Adrenal gland (tissue), 12 donors: Measurements from ENCODE around the gene GIPR. TPM values are rescaled to one million over a fixed set of nuclear protein-coding genes. Genes with fewer than 3 reads are reported as not detected.

Experiments used
- DNase-seq, 7 donors: peaks; one replicate each; pipeline ENCODE4 v3.0.0-alpha.2; 2019 to 2020
- H3K27ac ChIP-seq, 5 donors: fragments of 200-600 bp; sonication (generic) in 4 of 5; 1 replicate in 3 of 5; 2 replicates in 2 of 5; pipeline versions ENCODE4 v1.5.1 to v1.8.0; 2016 to 2020; ENCODE audit warnings: mild to moderate bottlenecking in 1 of 5
- H3K27me3 ChIP-seq: fragments of 200-600 bp; 2 replicates; pipeline ENCODE4 v1.8.0; 2021
- H3K36me3 ChIP-seq, 2 donors: fragments of 200-600 bp; replicated peaks in 1 of 2; 1 replicate in 1 of 2; 2 replicates in 1 of 2; pipeline versions ENCODE4 v1.5.1 to v1.8.0; 2018 to 2022
- H3K4me1 ChIP-seq, 2 donors: fragments of 200-600 bp; replicated peaks in 1 of 2; 1 replicate in 1 of 2; 2 replicates in 1 of 2; pipeline versions ENCODE4 v1.5.1 to v1.8.0; 2018 to 2021
- H3K4me3 ChIP-seq, 4 donors: fragments of 200-600 bp; sonication (generic) in 3 of 4; one replicate each; pipeline ENCODE4 v1.5.1; 2016 to 2018
- H3K9me3 ChIP-seq, 3 donors: fragments of 200-600 bp; sonication (generic) in 1 of 3; replicated peaks in 1 of 3; 1 replicate in 2 of 3; 2 replicates in 1 of 3; pipeline versions ENCODE4 v1.5.1 to v1.8.0; 2016 to 2021
- POLR2A ChIP-seq, 2 donors: fragments of 450-650 bp; IDR thresholded peaks; one replicate each; pipeline ENCODE4 v1.6.1; 2017; ENCODE audit warnings: antibody characterized with exemption in 2 of 2, mild to moderate bottlenecking in 2 of 2, moderate library complexity in 1 of 2
- WGBS, 4 donors: extraction: QIAGEN DNeasy Blood & Tissue Kit in 2 of 4; methylation state at CpG; one replicate each; pipeline versions ENCODE4 v1.1.5 to v1.1.7; 2013 to 2017; 5-methylcytosine and 5-hydroxymethylcytosine counted together
- intact Hi-C, 2 donors: fragments of 100-400 bp; cut with DNase I; formaldehyde crosslinking; loops; one replicate each; pipeline versions ENCODE4 v1.14.1 to v1.15.0; 2022 to 2023
- microRNA counts, 2 donors: library from miRNA; unstranded; fragments of <30 nt; microRNA quantifications; one replicate each; lab custom pipeline; 2016
- microRNA-seq, 3 donors: library from miRNA; unstranded; fragments of <30 nt; microRNA quantifications; one replicate each; pipeline ENCODE4, GENCODE V29; 2017 to 2020
- polyA plus RNA-seq, 3 donors: library from polyadenylated mRNA; stranded (reverse); fragments of 200-250 nt in 2 of 3; fragments of 350-450 nt in 1 of 3; fragmentation: Illumina TruSeq in 1 of 3; extraction: RNeasy Lipid Tissue Mini Kit (QIAGEN cat#74804) in 1 of 3; gene quantifications; one replicate each; pipeline ENCODE4 v1.2.3, GENCODE V29; 2013 to 2014
- small RNA-seq, 2 donors: library from RNA; depleted of rRNA; stranded (forward); fragments of <200 nt; gene quantifications; one replicate each; pipeline ENCODE3, GENCODE V24; 2016
- total RNA-seq, 9 donors: library from RNA; depleted of rRNA in 4 of 9; stranded (reverse); fragments of >200 nt in 4 of 9; fragments of 120-200 nt in 1 of 9; fragmentation: NEBNext Ultra II Directional in 1 of 9; extraction: Animal tissue kit (Norgen Biotek cat#: 25700) in 1 of 9; gene quantifications; one replicate each; pipeline versions ENCODE4 v1.1.0 to v1.2.4, GENCODE V29; 2013 to 2023
- TF ChIP-seq, protein P1 (sequence below), 6 experiments: fragments of 450-650 bp in 4 of 6; fragments of 200-600 bp in 2 of 6; sonication (generic) in 1 of 6; IDR thresholded peaks; 1 replicate in 5 of 6; 2 replicates in 1 of 6; pipeline versions ENCODE4 v1.5.1 to v1.8.0; 2016 to 2021; ENCODE audit warnings: antibody characterized with exemption in 6 of 6, mild to moderate bottlenecking in 2 of 6, moderate library complexity in 1 of 6
- donor health status: healthy with polysubstance abuse.
- donor health status: Bipolar disorder and iron deficiency.
- donor health status: DM: yes; HTN: yes; CAD: no.
- donor health status: DM: no; HTN: no; CAD: no.
- donor health status: DM: no; HTN: no; CAD: no.
- donor health status: DM: yes; HTN: yes; CAD: no.

The GIPR gene
- total and polyA plus RNA-seq, 12 donors, result 0.28 to 1.8 (median 0.83) TPM; not detected in 4

DNA sequence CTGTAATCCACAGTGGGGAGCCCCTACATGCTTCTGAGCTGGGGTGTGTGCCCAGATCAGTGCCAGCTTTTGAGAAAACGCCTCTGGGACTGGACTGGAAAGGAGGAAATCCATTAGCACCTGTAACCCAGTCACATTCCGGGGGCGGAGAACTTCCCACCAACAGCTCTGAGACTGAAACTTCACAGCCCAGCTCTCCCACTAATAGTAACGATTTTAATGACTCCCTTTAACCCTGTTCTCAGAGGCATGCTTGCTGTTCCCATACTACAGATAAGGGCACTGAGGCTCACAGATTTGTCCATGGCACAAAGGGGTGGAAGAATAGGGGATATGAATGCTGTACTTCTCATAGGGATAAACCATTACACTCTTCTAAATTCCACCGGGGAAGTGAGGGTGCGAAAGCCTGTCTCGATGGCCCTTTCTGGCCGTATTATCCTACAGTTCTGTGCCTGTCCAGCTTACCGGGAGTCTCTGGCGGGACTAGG is 61.8 kb downstream of the GIPR start:
- Histone ChIP-seq H3K36me3 (no peaks in the 10 kb centered on the region), H3K9me3 (no peaks in the 10 kb centered on the region), H3K27ac (peak overlapping the region in 1 of 5 donors; percentile 69), H3K27me3 (no peaks in the 10 kb centered on the region), H3K4me1 (peaks cover 4 to 22% of the 10 kb centered on the region in 2 donors), H3K4me3 (peak overlapping the region in 3 of 4 donors; percentile 58 to 92 (median 76))
- no peak for DNase-seq
- 9 to 24% (median 12%) methylated on average over 9 to 10 of the region's 10 CpGs for WGBS, 4 donors
- TF ChIP-seq, protein P1, sequence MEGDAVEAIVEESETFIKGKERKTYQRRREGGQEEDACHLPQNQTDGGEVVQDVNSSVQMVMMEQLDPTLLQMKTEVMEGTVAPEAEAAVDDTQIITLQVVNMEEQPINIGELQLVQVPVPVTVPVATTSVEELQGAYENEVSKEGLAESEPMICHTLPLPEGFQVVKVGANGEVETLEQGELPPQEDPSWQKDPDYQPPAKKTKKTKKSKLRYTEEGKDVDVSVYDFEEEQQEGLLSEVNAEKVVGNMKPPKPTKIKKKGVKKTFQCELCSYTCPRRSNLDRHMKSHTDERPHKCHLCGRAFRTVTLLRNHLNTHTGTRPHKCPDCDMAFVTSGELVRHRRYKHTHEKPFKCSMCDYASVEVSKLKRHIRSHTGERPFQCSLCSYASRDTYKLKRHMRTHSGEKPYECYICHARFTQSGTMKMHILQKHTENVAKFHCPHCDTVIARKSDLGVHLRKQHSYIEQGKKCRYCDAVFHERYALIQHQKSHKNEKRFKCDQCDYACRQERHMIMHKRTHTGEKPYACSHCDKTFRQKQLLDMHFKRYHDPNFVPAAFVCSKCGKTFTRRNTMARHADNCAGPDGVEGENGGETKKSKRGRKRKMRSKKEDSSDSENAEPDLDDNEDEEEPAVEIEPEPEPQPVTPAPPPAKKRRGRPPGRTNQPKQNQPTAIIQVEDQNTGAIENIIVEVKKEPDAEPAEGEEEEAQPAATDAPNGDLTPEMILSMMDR (IDR thresholded peaks at IDR 0.05), result no peak
- TF ChIP-seq POLR2A (IDR thresholded peaks at IDR 0.05), result no peak
- intact Hi-C loops, result no loop called here

DNA sequence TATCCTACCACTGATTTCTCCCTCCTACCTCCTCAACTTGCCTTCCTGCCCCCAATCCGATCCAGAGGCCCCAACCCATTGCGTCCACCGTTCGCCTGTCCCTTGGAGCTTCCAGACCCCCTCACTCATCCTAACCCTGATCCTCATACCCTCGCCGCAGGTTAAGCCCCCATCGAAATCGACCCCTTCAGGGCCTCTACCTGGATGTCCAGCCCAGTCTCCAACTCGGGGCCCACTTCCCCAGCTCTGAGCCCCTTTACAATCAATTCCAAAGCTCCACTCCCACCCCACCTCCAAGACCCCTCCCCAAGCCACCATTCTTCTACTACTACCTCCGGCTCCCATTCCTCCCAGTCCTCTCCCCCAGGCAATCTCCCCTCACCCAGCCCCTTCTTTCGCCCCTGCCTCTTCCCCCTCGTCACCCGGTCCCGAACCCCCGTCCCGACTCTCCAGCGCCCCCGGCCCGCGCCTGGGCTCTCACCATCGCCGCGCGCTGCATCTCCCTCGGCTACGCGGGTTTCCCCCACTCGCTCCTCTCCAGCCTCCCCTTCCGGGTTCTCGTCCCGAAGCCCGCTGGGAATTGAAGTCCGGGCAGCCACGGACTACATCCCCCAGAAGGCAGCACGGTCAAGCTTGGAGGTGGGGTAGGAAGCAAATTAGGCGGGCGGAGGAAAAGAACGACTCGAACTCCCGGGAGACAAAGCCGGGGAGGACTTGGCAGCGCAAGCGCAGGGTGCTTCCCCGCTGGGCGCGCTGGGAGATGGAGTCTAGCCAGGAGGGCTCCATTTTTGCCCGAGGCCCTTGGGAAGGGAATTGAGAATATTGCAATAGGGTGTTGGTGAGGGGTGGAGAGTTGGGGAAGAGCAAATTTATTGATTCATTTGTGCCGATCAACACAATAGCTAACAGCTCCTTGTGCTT is 62.6 kb downstream of the GIPR start, which contains the start of gene FBXO46:
Gene FBXO46, minus strand, starts transcription at position 529 of the 921 bp plus-strand sequence. CDS start 17,401 bp downstream, outside the sequence.
- peak; percentile 95 to 99 (median 98) for DNase-seq

More for the DNA sequence above, 62.6 kb downstream of the GIPR start, which contains the start of gene FBXO46:
- Histone ChIP-seq H3K4me1 (peaks cover 4 to 22% of the 10 kb centered on the region in 2 donors), H3K36me3 (no peaks in the 10 kb centered on the region), H3K9me3 (no peaks in the 10 kb centered on the region), H3K27me3 (no peaks in the 10 kb centered on the region), H3K4me3 (peak within 1 kb of the TSS in 3 of 4 donors; percentile 58 to 92 (median 76)), H3K27ac (peak within 1 kb of the TSS in 3 of 5 donors; percentile 44 to 69 (median 50))
- TF ChIP-seq POLR2A (IDR thresholded peaks at IDR 0.05), result peak in 1 of 2 donors; percentile 72
- TF ChIP-seq, protein P1 (IDR thresholded peaks at IDR 0.05), result no peak
- intact Hi-C loops, result no loop called here
- 0 to 1% (median 1%) methylated on average over 31 to 48 of the region's 48 CpGs for WGBS, 4 donors

MicroRNA genes within 50 kb of the gene (microRNA counts, 767-probe panel; counts per million panel counts)
- microRNA hsa-miR-330-3p (lab: Ali Mortazavi, UCI) (0 counts per million in 2 donors), microRNA hsa-miR-330-5p (lab: Ali Mortazavi, UCI) (0 counts per million in 2 donors), microRNA hsa-miR-642a-5p (lab: Ali Mortazavi, UCI) (0 counts per million in 2 donors), microRNA hsa-miR-642b-3p (lab: Ali Mortazavi, UCI) (0 counts per million in 2 donors)

Small RNAs within 50 kb of the gene (microRNA-seq; reads per million reads assigned to microRNA genes)
- 181 to 432 (median 213) reads per million in 3 donors for gene MIR330
- 0 reads per million in 3 donors for gene MIR642A
- 0 reads per million in 3 donors for gene MIR642B

Small RNAs within 50 kb of the gene (small RNA-seq; reads per million reads assigned to genes)
- gene MIR642A, result 0 to 0.08 reads per million in 2 donors
- 0.36 to 0.42 reads per million in 2 donors for gene RN7SL836P

Other genes with a start within 250 kb of the GIPR start
- 100 to 1,000 TPM in 2 of 9 donors, 10 to 100 TPM in 7; 63.6 to 107 (median 86.1) TPM for gene ERCC1, start 244.3 kb upstream of the GIPR start, total RNA-seq
- gene ERCC1, start 244.3 kb upstream of the GIPR start, polyA plus RNA-seq, result 10 to 100 TPM; 62.9 to 89.2 (median 87.0) TPM
- 10 to 100 TPM in 1 of 9 donors, 1 to 10 TPM in 8; 1.0 to 21.7 (median 3.0) TPM for gene FOSB, start 200.2 kb upstream of the GIPR start, total RNA-seq
- 10 to 100 TPM in 1 of 3 donors, 1 to 10 TPM in 1, under 1 TPM in 1; 0.95 to 11.1 (median 4.3) TPM for gene FOSB, start 200.2 kb upstream of the GIPR start, polyA plus RNA-seq
- 10 to 100 TPM in 7 of 9 donors, 1 to 10 TPM in 2; 7.7 to 65.8 (median 19.9) TPM for gene RTN2, start 171.2 kb upstream of the GIPR start, total RNA-seq
- 10 to 100 TPM in 1 of 3 donors, 1 to 10 TPM in 2; 4.8 to 11.8 (median 7.4) TPM for gene RTN2, start 171.2 kb upstream of the GIPR start, polyA plus RNA-seq
- 1 to 10 TPM in 6 of 9 donors, under 1 TPM in 1, not detected in 2; 0.33 to 2.5 (median 1.4) TPM for gene PPM1N, start 169.8 kb upstream of the GIPR start, total RNA-seq
- gene PPM1N, start 169.8 kb upstream of the GIPR start, polyA plus RNA-seq, result 1 to 10 TPM in 2 of 3 donors, under 1 TPM in 1; 0.99 to 3.7 (median 1.7) TPM
- gene VASP, start 160.7 kb upstream of the GIPR start, total RNA-seq, result 100 to 1,000 TPM in 2 of 9 donors, 10 to 100 TPM in 7; 28.7 to 118 (median 63.5) TPM
- 10 to 100 TPM; 30.2 to 96.2 (median 62.9) TPM for gene VASP, start 160.7 kb upstream of the GIPR start, polyA plus RNA-seq
- 10 to 100 TPM in 7 of 9 donors, 1 to 10 TPM in 2; 6.5 to 34.1 (median 17.4) TPM for gene OPA3, start 83.4 kb upstream of the GIPR start, total RNA-seq
- gene OPA3, start 83.4 kb upstream of the GIPR start, polyA plus RNA-seq, result 10 to 100 TPM in 1 of 3 donors, 1 to 10 TPM in 2; 4.3 to 19.7 (median 7.3) TPM
- 1 to 10 TPM in 8 of 9 donors, under 1 TPM in 1; 0.55 to 7.8 (median 3.5) TPM for gene GPR4, start 66.0 kb upstream of the GIPR start, total RNA-seq
- 10 to 100 TPM in 1 of 3 donors, 1 to 10 TPM in 2; 7.6 to 11.3 (median 9.6) TPM for gene GPR4, start 66.0 kb upstream of the GIPR start, polyA plus RNA-seq
- gene EML2, start 28.8 kb upstream of the GIPR start, total RNA-seq, result 100 to 1,000 TPM in 4 of 9 donors, 10 to 100 TPM in 5; 20.7 to 139 (median 93.2) TPM
- gene EML2, start 28.8 kb upstream of the GIPR start, polyA plus RNA-seq, result 10 to 100 TPM; 22.8 to 88.9 (median 78.9) TPM
- gene SNRPD2, start 23.7 kb downstream of the GIPR start, total RNA-seq, result 100 to 1,000 TPM; 179 to 473 (median 318) TPM
- gene SNRPD2, start 23.7 kb downstream of the GIPR start, polyA plus RNA-seq, result 100 to 1,000 TPM; 233 to 440 (median 329) TPM
- 10 to 100 TPM in 4 of 9 donors, 1 to 10 TPM in 5; 2.8 to 14.4 (median 9.8) TPM for gene QPCTL, start 24.4 kb downstream of the GIPR start, total RNA-seq
- gene QPCTL, start 24.4 kb downstream of the GIPR start, polyA plus RNA-seq, result 10 to 100 TPM in 2 of 3 donors, 1 to 10 TPM in 1; 5.2 to 17.2 (median 14.1) TPM
- 10 to 100 TPM in 7 of 9 donors, 1 to 10 TPM in 2; 5.2 to 25.6 (median 11.6) TPM for gene FBXO46, start 62.7 kb downstream of the GIPR start, total RNA-seq
- 10 to 100 TPM in 1 of 3 donors, 1 to 10 TPM in 2; 3.2 to 19.5 (median 9.1) TPM for gene FBXO46, start 62.7 kb downstream of the GIPR start, polyA plus RNA-seq
- gene MEIOSIN, start 65.2 kb downstream of the GIPR start, total RNA-seq, result under 1 TPM in 1 of 9 donors, not detected in 8; 0.06 TPM
- under 1 TPM in 2 of 3 donors, not detected in 1; 0.03 to 0.05 TPM for gene MEIOSIN, start 65.2 kb downstream of the GIPR start, polyA plus RNA-seq
- 10 to 100 TPM in 8 of 9 donors, 1 to 10 TPM in 1; 7.5 to 67.6 (median 24.4) TPM for gene SIX5, start 101.0 kb downstream of the GIPR start, total RNA-seq
- gene SIX5, start 101.0 kb downstream of the GIPR start, polyA plus RNA-seq, result 10 to 100 TPM in 2 of 3 donors, 1 to 10 TPM in 1; 6.2 to 69.1 (median 32.9) TPM
- 100 to 1,000 TPM in 6 of 9 donors, 10 to 100 TPM in 3; 89.1 to 197 (median 121) TPM for gene DMPK, start 114.3 kb downstream of the GIPR start, total RNA-seq
- 100 to 1,000 TPM in 2 of 3 donors, 10 to 100 TPM in 1; 76.8 to 748 (median 185) TPM for gene DMPK, start 114.3 kb downstream of the GIPR start, polyA plus RNA-seq
- 10 to 100 TPM; 13.2 to 59.5 (median 35.5) TPM for gene DMWD, start 124.6 kb downstream of the GIPR start, total RNA-seq
- 10 to 100 TPM; 14.2 to 91.5 (median 16.7) TPM for gene DMWD, start 124.6 kb downstream of the GIPR start, polyA plus RNA-seq
- under 1 TPM in 3 of 9 donors, not detected in 6; 0.06 to 0.17 (median 0.14) TPM for gene RSPH6A, start 147.1 kb downstream of the GIPR start, total RNA-seq
- gene RSPH6A, start 147.1 kb downstream of the GIPR start, polyA plus RNA-seq, result under 1 TPM in 1 of 3 donors, not detected in 2; 0.24 TPM
- gene SYMPK, start 194.9 kb downstream of the GIPR start, total RNA-seq, result 10 to 100 TPM; 32.2 to 64.8 (median 46.5) TPM
- gene SYMPK, start 194.9 kb downstream of the GIPR start, polyA plus RNA-seq, result 100 to 1,000 TPM in 2 of 3 donors, 10 to 100 TPM in 1; 44.5 to 313 (median 127) TPM
- under 1 TPM in 1 of 9 donors, not detected in 8; 0.94 TPM for gene FOXA3, start 196.1 kb downstream of the GIPR start, total RNA-seq
- under 1 TPM in 1 of 3 donors, not detected in 2; 0.03 TPM for gene FOXA3, start 196.1 kb downstream of the GIPR start, polyA plus RNA-seq
- 10 to 100 TPM; 18.3 to 57.0 (median 37.6) TPM for gene IRF2BP1, start 217.9 kb downstream of the GIPR start, total RNA-seq
- gene IRF2BP1, start 217.9 kb downstream of the GIPR start, polyA plus RNA-seq, result 10 to 100 TPM in 2 of 3 donors, 1 to 10 TPM in 1; 3.8 to 23.0 (median 18.3) TPM
- gene MYPOP, start 234.4 kb downstream of the GIPR start, total RNA-seq, result 10 to 100 TPM in 1 of 9 donors, 1 to 10 TPM in 8; 2.1 to 14.3 (median 7.2) TPM
- 10 to 100 TPM in 1 of 3 donors, 1 to 10 TPM in 2; 5.4 to 10.1 (median 6.6) TPM for gene MYPOP, start 234.4 kb downstream of the GIPR start, polyA plus RNA-seq
- not detected for gene NANOS2, start 246.6 kb downstream of the GIPR start, total RNA-seq
- not detected for gene NANOS2, start 246.6 kb downstream of the GIPR start, polyA plus RNA-seq